ENCODE measurements around the gene GABRA1.

- no peak for TF ChIP-seq CTCF (IDR thresholded peaks at IDR 0.05)
- no peak for TF ChIP-seq POLR2A (IDR thresholded peaks at IDR 0.05)
Observed at GRCh38 chr5:161847447-161847846, 473 bp upstream of the GABRA1 start.
